H9 (cell line): Measurements from ENCODE around the gene NTSR1. TPM values are rescaled to one million over a fixed set of nuclear protein-coding genes. Genes with fewer than 3 reads are reported as not detected.

Experiments used
- DNase-seq: peaks from one replicate; pipeline ENCODE4 v3.0.0-alpha.2; 2017
- H2AFZ ChIP-seq: one replicate; pipeline ENCODE4 v1.6.1; 2013; ENCODE audit warnings: mild to moderate bottlenecking, low read length, control low read depth, moderate library complexity
- H2AK5ac ChIP-seq: 2 replicates; pipeline ENCODE4 v1.6.1; 2013; ENCODE audit warnings: low read length, control low read depth, mixed read lengths; ENCODE audit not compliant: insufficient read length
- H2BK120ac ChIP-seq: one replicate; pipeline ENCODE4 v1.6.1; 2013; ENCODE audit warnings: low read depth, mild to moderate bottlenecking, low read length, control low read depth, inconsistent platforms; ENCODE audit not compliant: poor library complexity, severe bottlenecking
- H2BK12ac ChIP-seq: 2 replicates; pipeline ENCODE4 v1.6.1; 2013; ENCODE audit warnings: low read length, control low read depth, mixed read lengths, low read depth; ENCODE audit not compliant: insufficient read length
- H2BK15ac ChIP-seq: 2 replicates; pipeline ENCODE4 v1.6.1; 2013; ENCODE audit warnings: low read depth, low read length, control low read depth
- H2BK20ac ChIP-seq: one replicate; pipeline ENCODE4 v1.6.1; 2013; ENCODE audit warnings: low read depth, mild to moderate bottlenecking, low read length, control low read depth, inconsistent platforms; ENCODE audit not compliant: poor library complexity, severe bottlenecking
- H2BK5ac ChIP-seq: 2 replicates; pipeline ENCODE4 v1.6.1; 2013; ENCODE audit warnings: low read length, control low read depth, mixed read lengths; ENCODE audit not compliant: insufficient read length
- H3K14ac ChIP-seq: 2 replicates; pipeline ENCODE4 v1.6.1; 2013; ENCODE audit warnings: low read length, control low read depth; ENCODE audit not compliant: insufficient read depth
- H3K18ac ChIP-seq: 2 replicates; pipeline ENCODE4 v1.6.1; 2013; ENCODE audit warnings: low read depth, mild to moderate bottlenecking, mixed read lengths, low read length, control low read depth; ENCODE audit not compliant: insufficient read length
- H3K23ac ChIP-seq: 2 replicates; pipeline ENCODE4 v1.6.1; 2013; ENCODE audit warnings: low read length, control low read depth, mixed read lengths, low read depth; ENCODE audit not compliant: insufficient read length
- H3K23me2 ChIP-seq: 2 replicates; pipeline ENCODE4 v1.6.1; 2013; ENCODE audit warnings: low read depth, mild to moderate bottlenecking, mixed read lengths, low read length, control low read depth; ENCODE audit not compliant: insufficient read length, poor library complexity, severe bottlenecking
- H3K27ac ChIP-seq: 2 replicates; pipeline ENCODE4 v1.5.1; 2013; ENCODE audit warnings: low read length, control low read depth, mixed read lengths, low read depth; ENCODE audit not compliant: insufficient read length
- H3K27me3 ChIP-seq: 2 replicates; pipeline ENCODE4 v1.6.1; 2013; ENCODE audit warnings: low read length, control low read depth, inconsistent platforms; ENCODE audit not compliant: insufficient read depth
- H3K4ac ChIP-seq: 2 replicates; pipeline ENCODE4 v1.6.1; 2013; ENCODE audit warnings: low read depth, mild to moderate bottlenecking, control low read depth, inconsistent platforms, low read length, moderate library complexity
- H3K4me1 ChIP-seq: 2 replicates; pipeline ENCODE4 v1.6.1; 2013; ENCODE audit warnings: low read length, control low read depth, inconsistent platforms; ENCODE audit not compliant: insufficient read depth
- H3K4me2 ChIP-seq: 2 replicates; pipeline ENCODE4 v1.6.1; 2013; ENCODE audit warnings: low read length, control low read depth, mixed read lengths; ENCODE audit not compliant: insufficient read length, insufficient read depth
- H3K56ac ChIP-seq: 2 replicates; pipeline ENCODE4 v1.6.1; 2013; ENCODE audit warnings: low read depth, mild to moderate bottlenecking, mixed read lengths, low read length, control low read depth; ENCODE audit not compliant: insufficient read length
- H3K79me1 ChIP-seq: 2 replicates; pipeline ENCODE4 v1.6.1; 2013; ENCODE audit warnings: low read depth, mild to moderate bottlenecking, moderate library complexity, low read length, control low read depth, inconsistent platforms; ENCODE audit not compliant: insufficient read depth, poor library complexity, severe bottlenecking
- H3K79me2 ChIP-seq: 2 replicates; pipeline ENCODE4 v1.6.1; 2013; ENCODE audit warnings: low read length, control low read depth, inconsistent platforms; ENCODE audit not compliant: insufficient read depth
- H3K9ac ChIP-seq: 2 replicates; pipeline ENCODE4 v1.6.1; 2013; ENCODE audit warnings: low read length, control low read depth, mixed read lengths; ENCODE audit not compliant: insufficient read length; ENCODE audit errors: extremely low read depth
- H3K9me3 ChIP-seq: one replicate; pipeline ENCODE4 v1.6.1; 2013; ENCODE audit warnings: low read depth, low read length, inconsistent platforms; ENCODE audit not compliant: control insufficient read depth
- H3T11ph ChIP-seq: one replicate; pipeline ENCODE4 v1.6.1; 2013; ENCODE audit warnings: mild to moderate bottlenecking, low read length, control low read depth, inconsistent platforms
- H4K20me1 ChIP-seq: one replicate; pipeline ENCODE4 v1.6.1; 2013; ENCODE audit not compliant: control insufficient read depth, insufficient read length, insufficient read depth
- H4K5ac ChIP-seq: 2 replicates; pipeline ENCODE4 v1.6.1; 2013; ENCODE audit warnings: low read depth, mild to moderate bottlenecking, mixed read lengths, low read length, control low read depth; ENCODE audit not compliant: insufficient read length
- H4K8ac ChIP-seq: replicated peaks from 2 replicates; pipeline ENCODE4 v1.6.1; 2013; ENCODE audit warnings: low read length, control low read depth, mixed read lengths, low read depth; ENCODE audit not compliant: insufficient read length
- H4K91ac ChIP-seq: 2 replicates; pipeline ENCODE4 v1.6.1; 2013; ENCODE audit warnings: low read depth, mild to moderate bottlenecking, moderate library complexity, mixed read lengths, low read length, control low read depth; ENCODE audit not compliant: insufficient read length
- H3K27ac Mint-ChIP-seq, 3 experiments: 2 replicates in 2 of 3; 3 replicates in 1 of 3; pipeline ENCODE4 v1.8.0; 2020 to 2021; ENCODE audit warnings: mixed read lengths in 3 of 3, mild to moderate bottlenecking in 1 of 3, moderate library complexity in 1 of 3
- H3K27me3 Mint-ChIP-seq: 2 replicates; pipeline ENCODE4 v1.8.0; 2021; ENCODE audit warnings: low read depth, mild to moderate bottlenecking, moderate library complexity, mixed read lengths
- H3K36me3 Mint-ChIP-seq, 3 experiments: 2 replicates in 2 of 3; 3 replicates in 1 of 3; pipeline ENCODE4 v1.8.0; 2020 to 2021; ENCODE audit warnings: low read depth in 3 of 3, mixed read lengths in 3 of 3; ENCODE audit not compliant: insufficient read depth in 1 of 3
- H3K4me1 Mint-ChIP-seq, 2 experiments: 2 replicates each; pipeline ENCODE4 v1.8.0; 2020; ENCODE audit warnings: mixed read lengths in 2 of 2
- H3K4me3 Mint-ChIP-seq, 2 experiments: 2 replicates in 1 of 2; 3 replicates in 1 of 2; pipeline ENCODE4 v1.8.0; 2020 to 2021; ENCODE audit warnings: mild to moderate bottlenecking in 2 of 2, mixed read lengths in 2 of 2, moderate library complexity in 1 of 2
- H3K9me3 Mint-ChIP-seq, 2 experiments: 2 replicates in 1 of 2; 3 replicates in 1 of 2; pipeline ENCODE4 v1.8.0; 2020; ENCODE audit warnings: mild to moderate bottlenecking in 2 of 2, mixed read lengths in 2 of 2, moderate library complexity in 1 of 2
- WGBS: extraction: QIAGEN DNeasy Blood & Tissue Kit; methylation state at CpG from one replicate; pipeline ENCODE4 v1.1.7; 2013; ENCODE audit warnings: missing lambda C conversion rate, low lambda C conversion rate, mixed read lengths; ENCODE audit not compliant: insufficient read length; ENCODE audit errors: extremely low coverage; 5-methylcytosine and 5-hydroxymethylcytosine counted together
- total RNA-seq: library from RNA; stranded (reverse); gene quantifications from 2 replicates; pipeline ENCODE4 v1.2.1, GENCODE V29; 2021
- TF ChIP-seq, protein P1 (sequence below): fragments of 200-600 bp; sonication (generic); conservative IDR thresholded peaks from 3 replicates; pipeline ENCODE4 v1.8.0; 2021; ENCODE audit warnings: antibody characterized with exemption, mild to moderate bottlenecking

NTSR1 gene
- total RNA-seq, 1 experiment from 2014 or later = 0.11 TPM

DNA sequence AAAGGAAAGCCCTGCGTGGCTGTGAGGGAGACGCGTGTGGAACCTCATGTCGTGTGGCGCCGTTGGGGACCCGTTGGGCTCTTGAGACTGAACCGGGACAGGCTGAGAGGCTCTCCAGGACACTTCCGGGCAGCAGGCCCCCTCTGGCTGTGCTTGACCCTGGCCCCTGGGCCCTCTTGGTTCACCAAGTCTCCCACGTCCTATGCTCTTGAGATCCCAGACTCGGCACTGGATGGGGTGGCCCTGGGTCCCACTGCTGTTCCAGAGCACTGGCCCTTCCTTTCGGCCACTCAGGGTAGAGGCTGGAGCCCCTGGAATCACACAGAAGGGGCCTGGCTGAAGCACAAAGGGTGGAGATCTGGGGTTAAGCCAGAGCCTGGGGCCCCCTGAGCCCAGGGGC lies 30.4 kb downstream of the NTSR1 start:
- no peak overlapping the region for H4K91ac ChIP-seq
- Mint-ChIP-seq H3K36me3 (no peaks in the 10 kb centered on the region), H3K9me3 (no peaks in the 10 kb centered on the region), H3K4me3 (no peak overlapping the region), H3K27me3 (peaks cover 1% of the 10 kb centered on the region), H3K4me1 (peaks cover 15 to 32% of the 10 kb centered on the region in 2 experiments), H3K27ac (no peak overlapping the region)
- no peak overlapping the region for H4K8ac ChIP-seq
- no peak overlapping the region for H2BK15ac ChIP-seq
- no peak overlapping the region for H2BK120ac ChIP-seq
- H2AK5ac ChIP-seq = no peak overlapping the region
- no peak overlapping the region for H3K56ac ChIP-seq
- no peak overlapping the region for H4K5ac ChIP-seq
- no peak overlapping the region for H2BK5ac ChIP-seq
- TF ChIP-seq, protein P1, sequence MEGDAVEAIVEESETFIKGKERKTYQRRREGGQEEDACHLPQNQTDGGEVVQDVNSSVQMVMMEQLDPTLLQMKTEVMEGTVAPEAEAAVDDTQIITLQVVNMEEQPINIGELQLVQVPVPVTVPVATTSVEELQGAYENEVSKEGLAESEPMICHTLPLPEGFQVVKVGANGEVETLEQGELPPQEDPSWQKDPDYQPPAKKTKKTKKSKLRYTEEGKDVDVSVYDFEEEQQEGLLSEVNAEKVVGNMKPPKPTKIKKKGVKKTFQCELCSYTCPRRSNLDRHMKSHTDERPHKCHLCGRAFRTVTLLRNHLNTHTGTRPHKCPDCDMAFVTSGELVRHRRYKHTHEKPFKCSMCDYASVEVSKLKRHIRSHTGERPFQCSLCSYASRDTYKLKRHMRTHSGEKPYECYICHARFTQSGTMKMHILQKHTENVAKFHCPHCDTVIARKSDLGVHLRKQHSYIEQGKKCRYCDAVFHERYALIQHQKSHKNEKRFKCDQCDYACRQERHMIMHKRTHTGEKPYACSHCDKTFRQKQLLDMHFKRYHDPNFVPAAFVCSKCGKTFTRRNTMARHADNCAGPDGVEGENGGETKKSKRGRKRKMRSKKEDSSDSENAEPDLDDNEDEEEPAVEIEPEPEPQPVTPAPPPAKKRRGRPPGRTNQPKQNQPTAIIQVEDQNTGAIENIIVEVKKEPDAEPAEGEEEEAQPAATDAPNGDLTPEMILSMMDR = no peak
- no peak overlapping the region for H2BK20ac ChIP-seq
- no peaks in the 10 kb centered on the region for H3K79me2 ChIP-seq
- no peaks in the 10 kb centered on the region for H3K79me1 ChIP-seq
- H3K9me3 ChIP-seq = no peaks in the 10 kb centered on the region
- no peaks in the 10 kb centered on the region; the same call in 1 of the 2 replicates for H3K4me1 ChIP-seq
- H3K23ac ChIP-seq = no peak overlapping the region
- H3K27ac ChIP-seq = no peak overlapping the region
- H3K4me2 ChIP-seq = no peak overlapping the region
- H3K4ac ChIP-seq = no peak overlapping the region
- no peak overlapping the region for H3K14ac ChIP-seq
- H2BK12ac ChIP-seq = no peak overlapping the region
- H2AFZ ChIP-seq = no peak overlapping the region
- no peaks in the 10 kb centered on the region for H3K27me3 ChIP-seq
- H3T11ph ChIP-seq = no peak overlapping the region
- H4K20me1 ChIP-seq = no peaks in the 10 kb centered on the region
- DNase-seq = no peak
- no peaks in the 10 kb centered on the region for H3K23me2 ChIP-seq
- no peak overlapping the region for H3K9ac ChIP-seq
- WGBS = no CpG with 5 or more reads among the region's 12 CpGs
- no peak overlapping the region for H3K18ac ChIP-seq
